ENCODE results near the gene KLHL34. TPM values are rescaled to one million over a fixed set of nuclear protein-coding genes. Genes with fewer than 3 reads are reported as not detected.

The KLHL34 gene
- total and polyA plus RNA-seq, 8 donors: 0.06 to 0.18 TPM; not detected in 6

GRCh38 chrX:21638311-21638710 lies 19.8 kb downstream of the KLHL34 start:
- 86 to 100% (median 95%) methylated on average over 2 of the region's 2 CpGs for WGBS, 5 donors
- Histone ChIP-seq H3K9me3 (no peaks in the 10 kb centered on the region), H3K4me3 (no peak overlapping the region), H3K27me3 (no peaks in the 10 kb centered on the region), H3K4me1 (no peaks in the 10 kb centered on the region), H3K27ac (no peak overlapping the region), H3K36me3 (no peaks in the 10 kb centered on the region)
- intact Hi-C loops (cut with DNase I; ENCODE audit: low total_unique reads): no loop called here
- TF ChIP-seq POLR2A (IDR thresholded peaks at IDR 0.05): no peak
- no peak for TF ChIP-seq EP300 (IDR thresholded peaks at IDR 0.05)
- TF ChIP-seq CTCF (IDR thresholded peaks at IDR 0.05): no peak
- no peak for DNase-seq

- H3K27ac ChIP-seq: no peak overlapping the region
- no peaks in the 10 kb centered on the region for H3K4me1 ChIP-seq
- no peaks in the 10 kb centered on the region for H3K36me3 ChIP-seq
- no peaks in the 10 kb centered on the region for H3K27me3 ChIP-seq
- H3K4me3 ChIP-seq: no peak overlapping the region
- intact Hi-C loops (cut with DNase I; ENCODE audit: low total_unique reads): no loop called here
- DNase-seq: peak in 1 of 2 donors; percentile 26
- H3K9me3 ChIP-seq: peaks cover 0 to 22% (median 8%) of the 10 kb centered on the region in 4 donors
- TF ChIP-seq CTCF (IDR thresholded peaks at IDR 0.05): no peak
- no peak for TF ChIP-seq POLR2A (IDR thresholded peaks at IDR 0.05)
- no peak for TF ChIP-seq EP300 (IDR thresholded peaks at IDR 0.05)
- no peak for TF ChIP-seq POLR2AphosphoS5 (IDR thresholded peaks at IDR 0.05)
- 41 to 81% (median 55%) methylated on average over 2 of the region's 2 CpGs for WGBS, 5 donors
Observed at GRCh38 chrX:21632027-21632426, 26.1 kb downstream of the KLHL34 start.

- TF ChIP-seq EP300 (IDR thresholded peaks at IDR 0.05) (no peak), POLR2A (IDR thresholded peaks at IDR 0.05) (no peak), CTCF (IDR thresholded peaks at IDR 0.05) (no peak), POLR2AphosphoS5 (IDR thresholded peaks at IDR 0.05) (no peak)
- Histone ChIP-seq H3K4me3 (no peak overlapping the region), H3K9me3 (peaks cover 0 to 19% (median 8%) of the 10 kb centered on the region in 4 donors), H3K4me1 (no peaks in the 10 kb centered on the region), H3K27ac (no peak overlapping the region), H3K36me3 (no peaks in the 10 kb centered on the region), H3K27me3 (no peaks in the 10 kb centered on the region)
- intact Hi-C loops (cut with DNase I; ENCODE audit: low total_unique reads): no loop called here
- no peak for DNase-seq
Observed at GRCh38 chrX:21623778-21624501, 34.2 kb downstream of the KLHL34 start.

GRCh38 chrX:21620234-21620633 lies 37.9 kb downstream of the KLHL34 start:
- H3K36me3 ChIP-seq: no peaks in the 10 kb centered on the region
- WGBS, 5 donors: 79 to 95% (median 87%) methylated on average over 2 of the region's 2 CpGs
- no peak overlapping the region for H3K4me3 ChIP-seq
- intact Hi-C loops (cut with DNase I; ENCODE audit: low total_unique reads): no loop called here
- no peak for TF ChIP-seq POLR2AphosphoS5 (IDR thresholded peaks at IDR 0.05)
- no peak for TF ChIP-seq CTCF (IDR thresholded peaks at IDR 0.05)
- TF ChIP-seq POLR2A (IDR thresholded peaks at IDR 0.05): no peak
- no peak for TF ChIP-seq EP300 (IDR thresholded peaks at IDR 0.05)
- no peaks in the 10 kb centered on the region for H3K4me1 ChIP-seq
- H3K9me3 ChIP-seq: no peaks in the 10 kb centered on the region
- H3K27ac ChIP-seq: no peak overlapping the region
- H3K27me3 ChIP-seq: no peaks in the 10 kb centered on the region
- DNase-seq: no peak

All from stomach (tissue), 9 donors.